Gastrocnemius medialis (tissue), 4 donors: ENCODE measurements around the gene ZNF837.

ENCODE experiments used
- CTCF ChIP-seq, 5 experiments: fragments of 450-650 bp in 3 of 5; fragments of 200-600 bp in 2 of 5; sonication (generic) in 2 of 5; IDR thresholded peaks in 4 of 5; conservative IDR thresholded peaks in 1 of 5; 1 replicate in 4 of 5; 2 replicates in 1 of 5; pipeline ENCODE4 v1.5.1; 2016 to 2019; ENCODE audit warnings: antibody characterized with exemption in 5 of 5, mild to moderate bottlenecking in 3 of 5, moderate library complexity in 3 of 5
- POLR2A ChIP-seq, 2 donors: fragments of 450-650 bp; IDR thresholded peaks; one replicate each; pipeline ENCODE4 v1.6.1; 2017; ENCODE audit warnings: antibody characterized with exemption in 2 of 2, mild to moderate bottlenecking in 2 of 2, moderate library complexity in 2 of 2

- TF ChIP-seq CTCF (IDR thresholded peaks at IDR 0.05 in 4 of 5, conservative IDR thresholded peaks at IDR 0.05 in 1 of 5) (no peak), POLR2A (IDR thresholded peaks at IDR 0.05) (no peak)
Observed at GRCh38 chr19:58338825-58339558, 41.8 kb downstream of the ZNF837 start.
